ENCODE results near the gene ARL16. TPM values are rescaled to one million over a fixed set of nuclear protein-coding genes. Genes with fewer than 3 reads are reported as not detected.
A peak's percentile ranks its signal among the peaks of the same experiment; 100 is the strongest.

The ARL16 gene
- total RNA-seq, 1 experiment from 2014 or later: 52.7 TPM

DNA sequence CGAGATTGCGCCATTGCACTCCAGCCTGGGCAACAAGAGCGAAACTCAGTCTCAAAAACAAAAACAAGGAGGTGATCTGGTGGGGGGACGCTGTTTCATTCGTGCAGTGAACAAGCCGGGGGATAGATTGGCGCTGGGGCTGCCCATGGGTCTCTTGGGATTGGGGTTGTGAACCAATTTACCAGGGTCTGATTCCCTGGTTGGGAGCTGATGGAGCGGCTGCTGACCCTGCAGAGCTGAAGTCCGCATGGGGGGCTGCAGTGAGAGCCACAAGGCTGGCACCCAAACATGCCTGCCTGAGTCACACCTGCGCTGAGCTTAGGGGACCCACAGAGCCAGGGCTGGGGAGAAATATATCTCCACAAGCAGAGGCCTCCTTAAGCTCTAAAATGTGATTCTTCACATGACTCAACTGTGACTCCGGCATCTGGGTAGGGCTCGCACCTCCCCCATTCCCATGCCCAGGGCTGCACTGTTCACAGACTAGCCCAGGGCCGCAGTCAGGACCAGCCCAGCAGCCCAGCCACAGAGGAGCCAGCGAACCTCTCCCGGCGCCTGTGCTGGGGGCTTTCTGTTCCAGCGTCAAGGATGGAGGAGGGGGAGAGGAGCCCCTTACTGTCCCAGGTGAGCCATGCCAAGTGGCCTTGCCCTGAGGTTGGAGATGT, 41.6 kb downstream of the ARL16 start:
- POLR2A ChIA-PET: interaction anchor here (0.5 kb wide), 1 partner anchor 29 kb away, joined by 4 read pairs; no protein-coding TSS in a partner anchor
- H3K4me3 ChIP-seq (ENCODE audit: low read depth in 2 of 2, low read length in 2 of 2): no peak overlapping the region
- BruUV-seq (replicated peaks): no TSS peak
- TF ChIP-seq TCF7L2 (IDR thresholded peaks at IDR 0.05; ENCODE audit: low read depth, low read length) (no peak), POLR2AphosphoS5 (IDR thresholded peaks at IDR 0.05; ENCODE audit: low read depth, low read length) (no peak), SIN3A (IDR thresholded peaks at IDR 0.05; ENCODE audit: borderline replicate concordance, insufficient read depth, low read depth, low read length) (no peak)
- TF ChIP-seq, protein P1, sequence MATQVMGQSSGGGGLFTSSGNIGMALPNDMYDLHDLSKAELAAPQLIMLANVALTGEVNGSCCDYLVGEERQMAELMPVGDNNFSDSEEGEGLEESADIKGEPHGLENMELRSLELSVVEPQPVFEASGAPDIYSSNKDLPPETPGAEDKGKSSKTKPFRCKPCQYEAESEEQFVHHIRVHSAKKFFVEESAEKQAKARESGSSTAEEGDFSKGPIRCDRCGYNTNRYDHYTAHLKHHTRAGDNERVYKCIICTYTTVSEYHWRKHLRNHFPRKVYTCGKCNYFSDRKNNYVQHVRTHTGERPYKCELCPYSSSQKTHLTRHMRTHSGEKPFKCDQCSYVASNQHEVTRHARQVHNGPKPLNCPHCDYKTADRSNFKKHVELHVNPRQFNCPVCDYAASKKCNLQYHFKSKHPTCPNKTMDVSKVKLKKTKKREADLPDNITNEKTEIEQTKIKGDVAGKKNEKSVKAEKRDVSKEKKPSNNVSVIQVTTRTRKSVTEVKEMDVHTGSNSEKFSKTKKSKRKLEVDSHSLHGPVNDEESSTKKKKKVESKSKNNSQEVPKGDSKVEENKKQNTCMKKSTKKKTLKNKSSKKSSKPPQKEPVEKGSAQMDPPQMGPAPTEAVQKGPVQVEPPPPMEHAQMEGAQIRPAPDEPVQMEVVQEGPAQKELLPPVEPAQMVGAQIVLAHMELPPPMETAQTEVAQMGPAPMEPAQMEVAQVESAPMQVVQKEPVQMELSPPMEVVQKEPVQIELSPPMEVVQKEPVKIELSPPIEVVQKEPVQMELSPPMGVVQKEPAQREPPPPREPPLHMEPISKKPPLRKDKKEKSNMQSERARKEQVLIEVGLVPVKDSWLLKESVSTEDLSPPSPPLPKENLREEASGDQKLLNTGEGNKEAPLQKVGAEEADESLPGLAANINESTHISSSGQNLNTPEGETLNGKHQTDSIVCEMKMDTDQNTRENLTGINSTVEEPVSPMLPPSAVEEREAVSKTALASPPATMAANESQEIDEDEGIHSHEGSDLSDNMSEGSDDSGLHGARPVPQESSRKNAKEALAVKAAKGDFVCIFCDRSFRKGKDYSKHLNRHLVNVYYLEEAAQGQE (IDR thresholded peaks at IDR 0.05; ENCODE audit: insufficient read depth in 1 of 2, low read depth in 2 of 2, low read length in 1 of 2): no peak
- TF ChIP-seq, protein P2, sequence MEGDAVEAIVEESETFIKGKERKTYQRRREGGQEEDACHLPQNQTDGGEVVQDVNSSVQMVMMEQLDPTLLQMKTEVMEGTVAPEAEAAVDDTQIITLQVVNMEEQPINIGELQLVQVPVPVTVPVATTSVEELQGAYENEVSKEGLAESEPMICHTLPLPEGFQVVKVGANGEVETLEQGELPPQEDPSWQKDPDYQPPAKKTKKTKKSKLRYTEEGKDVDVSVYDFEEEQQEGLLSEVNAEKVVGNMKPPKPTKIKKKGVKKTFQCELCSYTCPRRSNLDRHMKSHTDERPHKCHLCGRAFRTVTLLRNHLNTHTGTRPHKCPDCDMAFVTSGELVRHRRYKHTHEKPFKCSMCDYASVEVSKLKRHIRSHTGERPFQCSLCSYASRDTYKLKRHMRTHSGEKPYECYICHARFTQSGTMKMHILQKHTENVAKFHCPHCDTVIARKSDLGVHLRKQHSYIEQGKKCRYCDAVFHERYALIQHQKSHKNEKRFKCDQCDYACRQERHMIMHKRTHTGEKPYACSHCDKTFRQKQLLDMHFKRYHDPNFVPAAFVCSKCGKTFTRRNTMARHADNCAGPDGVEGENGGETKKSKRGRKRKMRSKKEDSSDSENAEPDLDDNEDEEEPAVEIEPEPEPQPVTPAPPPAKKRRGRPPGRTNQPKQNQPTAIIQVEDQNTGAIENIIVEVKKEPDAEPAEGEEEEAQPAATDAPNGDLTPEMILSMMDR (IDR thresholded peaks at IDR 0.05): no peak
- H3K4me1 ChIP-seq (ENCODE audit: control insufficient read depth, insufficient read depth, low read length): peaks cover 9% of the 10 kb centered on the region; the same call in 1 of the 2 replicates
- no peak for DNase-seq (ENCODE audit: low read depth, low spot score)
- no peaks in the 10 kb centered on the region for H3K9me3 ChIP-seq (ENCODE audit: control insufficient read depth, insufficient read depth, low read depth, low read length)
- no peaks in the 10 kb centered on the region for H3K36me3 ChIP-seq (ENCODE audit: control insufficient read depth, insufficient read depth, low read length)
- H3K27ac ChIP-seq (ENCODE audit: low read length): no peak overlapping the region
- in situ Hi-C loops (cut with HindIII; ENCODE audit: low pct_unique_long_range_greater_than_20kb, low sequenced_read_pairs) (no loop called here), intact Hi-C loops (cut with micrococcal nuclease; ENCODE audit: unreplicated experiment) (no loop called here)
- CTCF ChIA-PET: no interaction called here
- H3K27me3 ChIP-seq (ENCODE audit: control insufficient read depth, insufficient read depth, low read length): no peaks in the 10 kb centered on the region
- ATAC-seq: peak; percentile 67

DNA sequence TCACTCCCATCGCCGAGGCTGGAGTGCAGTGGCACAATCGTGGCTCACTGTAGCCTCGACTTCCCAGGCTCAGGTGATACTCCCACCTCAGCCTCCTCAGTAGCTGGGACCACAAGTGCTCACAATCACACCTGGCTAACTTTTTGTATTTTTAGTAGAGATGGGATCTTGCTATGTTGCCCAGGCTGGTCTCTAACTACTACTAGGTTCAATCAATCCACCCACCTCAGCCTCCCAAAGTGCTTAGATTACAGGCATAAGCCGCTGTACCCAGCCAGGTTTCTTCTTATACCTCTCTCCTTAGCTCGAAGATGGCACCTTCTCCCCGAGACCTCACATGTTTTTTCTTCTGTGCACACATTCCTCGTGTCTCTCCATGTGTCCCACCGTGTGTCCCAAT, 43.6 kb downstream of the ARL16 start:
- TF ChIP-seq TCF7L2 (IDR thresholded peaks at IDR 0.05; ENCODE audit: low read depth, low read length) (no peak), SIN3A (IDR thresholded peaks at IDR 0.05; ENCODE audit: borderline replicate concordance, insufficient read depth, low read depth, low read length) (no peak), POLR2AphosphoS5 (IDR thresholded peaks at IDR 0.05; ENCODE audit: low read depth, low read length) (no peak)
- TF ChIP-seq, protein P2 (IDR thresholded peaks at IDR 0.05): no peak
- TF ChIP-seq, protein P1 (IDR thresholded peaks at IDR 0.05; ENCODE audit: insufficient read depth in 1 of 2, low read depth in 2 of 2, low read length in 1 of 2): no peak
- BruUV-seq (replicated peaks): no TSS peak
- Histone ChIP-seq H3K4me3 (ENCODE audit: low read depth in 2 of 2, low read length in 2 of 2) (no peak overlapping the region), H3K36me3 (ENCODE audit: control insufficient read depth, insufficient read depth, low read length) (peaks cover 5% of the 10 kb centered on the region; the same call in 1 of the 2 replicates), H3K27me3 (ENCODE audit: control insufficient read depth, insufficient read depth, low read length) (no peaks in the 10 kb centered on the region), H3K9me3 (ENCODE audit: control insufficient read depth, insufficient read depth, low read depth, low read length) (no peaks in the 10 kb centered on the region), H3K27ac (ENCODE audit: low read length) (no peak overlapping the region), H3K4me1 (ENCODE audit: control insufficient read depth, insufficient read depth, low read length) (peaks cover 12% of the 10 kb centered on the region; the same call in 1 of the 2 replicates)
- CTCF ChIA-PET: no interaction called here
- intact Hi-C loops (cut with micrococcal nuclease; ENCODE audit: unreplicated experiment) (no loop called here), in situ Hi-C loops (cut with HindIII; ENCODE audit: low pct_unique_long_range_greater_than_20kb, low sequenced_read_pairs) (no loop called here)
- DNase-seq (ENCODE audit: low read depth, low spot score) (no peak), ATAC-seq (no peak)
- POLR2A ChIA-PET: interaction anchor here (0.6 kb wide), 1 partner anchor 85 kb away, joined by 3 read pairs; no protein-coding TSS in a partner anchor
